H1 (cell line): ENCODE measurements around the gene FLVCR1. TPM values are rescaled to one million over a fixed set of nuclear protein-coding genes. Genes with fewer than 3 reads are reported as not detected.

Source experiments
- CTCF ChIA-PET: fragments of 300-600 bp; sonication (Branson Sonifier 250); formaldehyde crosslinking; loops from one replicate; lab custom pipeline; 2021; ENCODE audit not compliant: partially characterized antibody; lab: Charles Lee
- POLR2A ChIA-PET: fragments of 300-600 bp; sonication (Branson Sonifier 250); formaldehyde crosslinking; loops from one replicate; lab custom pipeline; 2021; ENCODE audit warnings: inconsistent platforms; ENCODE audit not compliant: partially characterized antibody; lab: Charles Lee
- DNase-seq, 2 experiments: peaks; one replicate each; pipeline versions ENCODE4 v3.0.0 to v3.0.0-alpha.2; 2010 to 2022; ENCODE audit warnings: low spot score in 2 of 2, low read depth in 1 of 2, mixed read lengths in 1 of 2
- FAIRE-seq: peaks from 2 replicates; lab custom pipeline; 2011; peaks lifted over from hg19 to GRCh38; lab: Jason Lieb, UNC
- H2AFZ ChIP-seq: 2 replicates; pipeline ENCODE4 v1.8.1; 2012; ENCODE audit warnings: low read length, inconsistent platforms
- H2AK5ac ChIP-seq: 2 replicates; pipeline ENCODE4 v1.6.1; 2013; ENCODE audit warnings: low read depth, low read length
- H2BK120ac ChIP-seq: replicated peaks from 2 replicates; pipeline ENCODE3; 2013; ENCODE audit warnings: low read depth, low read length, inconsistent platforms
- H2BK12ac ChIP-seq: 2 replicates; pipeline ENCODE4 v1.6.1; 2013; ENCODE audit warnings: low read depth, low read length
- H2BK15ac ChIP-seq: 2 replicates; pipeline ENCODE4 v1.6.1; 2013; ENCODE audit warnings: low read length
- H2BK20ac ChIP-seq: 2 replicates; pipeline ENCODE4 v1.6.1; 2013; ENCODE audit warnings: low read length
- H2BK5ac ChIP-seq: 2 replicates; pipeline ENCODE4 v1.6.1; 2013; ENCODE audit warnings: low read depth, low read length
- H3K14ac ChIP-seq: 2 replicates; pipeline ENCODE4 v1.6.1; 2013; ENCODE audit warnings: inconsistent platforms; ENCODE audit not compliant: insufficient read length
- H3K18ac ChIP-seq: 2 replicates; pipeline ENCODE4 v1.6.1; 2013; ENCODE audit warnings: low read length; ENCODE audit errors: extremely low read depth
- H3K23ac ChIP-seq: 2 replicates; pipeline ENCODE4 v1.6.1; 2013; ENCODE audit warnings: inconsistent platforms; ENCODE audit not compliant: insufficient read length
- H3K23me2 ChIP-seq: 2 replicates; pipeline ENCODE4 v1.6.1; 2013; ENCODE audit warnings: low read depth, low read length
- H3K27ac ChIP-seq: 2 replicates; pipeline ENCODE4 v1.6.1; 2011; ENCODE audit warnings: low read depth, low read length, inconsistent platforms
- H3K27me3 ChIP-seq, 4 experiments: replicated peaks in 1 of 4; 1 replicate in 1 of 4; 2 replicates in 3 of 4; pipeline versions ENCODE4 v1.6.1 to v1.8.1; 2011 to 2013; ENCODE audit warnings: low read length in 3 of 4, mild to moderate bottlenecking in 3 of 4, inconsistent platforms in 2 of 4, mixed read lengths in 2 of 4, moderate library complexity in 1 of 4; ENCODE audit not compliant: control insufficient read depth in 3 of 4, insufficient read depth in 3 of 4; ENCODE audit errors: extremely low read depth in 1 of 4
- H3K36me3 ChIP-seq, 4 experiments: 2 replicates each; pipeline versions ENCODE4 v1.6.1 to v1.8.1; 2011 to 2013; ENCODE audit warnings: mild to moderate bottlenecking in 4 of 4, low read length in 3 of 4, moderate library complexity in 2 of 4, control low read depth in 1 of 4, inconsistent platforms in 1 of 4; ENCODE audit not compliant: insufficient read depth in 4 of 4, control insufficient read depth in 2 of 4
- H3K4ac ChIP-seq: replicated peaks from 2 replicates; pipeline ENCODE3; 2013; ENCODE audit warnings: low read length, low read depth, mixed read lengths, inconsistent platforms; ENCODE audit not compliant: insufficient read length
- H3K4me1 ChIP-seq, 4 experiments: replicated peaks in 1 of 4; 1 replicate in 1 of 4; 2 replicates in 3 of 4; pipeline versions ENCODE4 v1.6.1 to v1.8.1; 2011 to 2013; ENCODE audit warnings: low read length in 3 of 4, inconsistent platforms in 2 of 4, mixed read lengths in 1 of 4; ENCODE audit not compliant: insufficient read depth in 4 of 4, control insufficient read depth in 3 of 4
- H3K4me2 ChIP-seq, 2 experiments: 2 replicates each; pipeline versions ENCODE4 v1.6.1 to v1.8.1; 2011 to 2013; ENCODE audit warnings: low read depth in 2 of 2, low read length in 2 of 2, control low read depth in 1 of 2, inconsistent platforms in 1 of 2, mild to moderate bottlenecking in 1 of 2; ENCODE audit not compliant: insufficient read depth in 1 of 2
- H3K4me3 ChIP-seq, 4 experiments: fragments of 200-600, 300-600 bp in 1 of 4; sonication (generic), shearing (Covaris generic), sonication (Bioruptor Twin) in 1 of 4; 2 replicates each; pipeline versions ENCODE4 v1.5.1 to v1.8.1; 2011 to 2016; ENCODE audit warnings: low read length in 4 of 4, low read depth in 3 of 4, control low read depth in 2 of 4, inconsistent platforms in 2 of 4, mild to moderate bottlenecking in 2 of 4, mixed read lengths in 1 of 4, moderate library complexity in 1 of 4; ENCODE audit not compliant: insufficient read depth in 2 of 4; ENCODE audit errors: extremely low read depth in 1 of 4
- H3K56ac ChIP-seq: replicated peaks from 2 replicates; pipeline ENCODE3; 2013; ENCODE audit warnings: low read depth, mild to moderate bottlenecking, mixed read lengths, low read length, inconsistent platforms; ENCODE audit not compliant: insufficient read length
- H3K79me1 ChIP-seq: 2 replicates; pipeline ENCODE4 v1.6.1; 2013; ENCODE audit warnings: low read depth, low read length, control low read depth
- H3K79me2 ChIP-seq, 2 experiments: 2 replicates each; pipeline versions ENCODE4 v1.6.1 to v1.8.1; 2012 to 2013; ENCODE audit warnings: low read length in 2 of 2, mild to moderate bottlenecking in 2 of 2, inconsistent platforms in 1 of 2; ENCODE audit not compliant: insufficient read depth in 2 of 2, control insufficient read depth in 1 of 2
- H3K9ac ChIP-seq, 4 experiments: replicated peaks in 1 of 4; 1 replicate in 1 of 4; 2 replicates in 3 of 4; pipeline versions ENCODE4 v1.6.1 to v1.8.1; 2011 to 2013; ENCODE audit warnings: low read depth in 3 of 4, low read length in 3 of 4, control low read depth in 2 of 4, mild to moderate bottlenecking in 2 of 4, moderate library complexity in 2 of 4, inconsistent platforms in 1 of 4; ENCODE audit errors: extremely low read depth in 1 of 4
- H3K9me3 ChIP-seq, 2 experiments: 2 replicates each; pipeline versions ENCODE4 v1.6.1 to v1.8.1; 2012 to 2013; ENCODE audit warnings: mild to moderate bottlenecking in 2 of 2, moderate library complexity in 2 of 2, control low read depth in 1 of 2, inconsistent platforms in 1 of 2, low read depth in 1 of 2, low read length in 1 of 2, mixed read lengths in 1 of 2; ENCODE audit not compliant: insufficient read depth in 2 of 2
- H4K20me1 ChIP-seq, 2 experiments: replicated peaks in 1 of 2; 2 replicates each; pipeline versions ENCODE3 to v1.8.1; 2011 to 2013; ENCODE audit warnings: inconsistent platforms in 2 of 2, low read length in 2 of 2, mild to moderate bottlenecking in 1 of 2; ENCODE audit not compliant: insufficient read depth in 2 of 2, control insufficient read depth in 1 of 2
- H4K5ac ChIP-seq: 2 replicates; pipeline ENCODE4 v1.6.1; 2013; ENCODE audit warnings: low read length, low read depth, mixed read lengths, inconsistent platforms; ENCODE audit not compliant: insufficient read length
- H4K8ac ChIP-seq: 2 replicates; pipeline ENCODE4 v1.8.0; 2013; ENCODE audit warnings: mild to moderate bottlenecking, moderate library complexity, low read length, inconsistent platforms; ENCODE audit not compliant: insufficient read depth; ENCODE audit errors: extremely low read depth
- H4K91ac ChIP-seq: replicated peaks from 2 replicates; pipeline ENCODE3; 2013; ENCODE audit warnings: low read length, mixed read lengths, inconsistent platforms; ENCODE audit not compliant: insufficient read length
- BRCA1 ChIP-seq: IDR thresholded peaks from 2 replicates; pipeline ENCODE4 v1.6.1; 2012; ENCODE audit warnings: low read depth, low read length, improper control_type of control experiment
- CREB1 ChIP-seq: IDR thresholded peaks from 2 replicates; pipeline ENCODE4 v1.6.1; 2012; ENCODE audit warnings: inconsistent platforms
- MAFK ChIP-seq: IDR thresholded peaks from 2 replicates; pipeline ENCODE4 v1.6.1; 2012; ENCODE audit warnings: low read depth, mild to moderate bottlenecking, improper control_type of control experiment, low read length
- WGBS, 2 experiments: shearing (Covaris generic) in 1 of 2; methylation state at CpG; one replicate each; pipeline versions ENCODE4 v1.1.6 to v1.1.7; 2013 to 2015; ENCODE audit warnings: low lambda C conversion rate in 2 of 2, mixed read lengths in 2 of 2, inconsistent platforms in 1 of 2, low coverage in 1 of 2, missing lambda C conversion rate in 1 of 2; ENCODE audit not compliant: insufficient replicate concordance in 2 of 2, insufficient coverage in 1 of 2, insufficient read length in 1 of 2; ENCODE audit errors: extremely low coverage in 1 of 2, missing lambda C conversion rate in 1 of 2; 5-methylcytosine and 5-hydroxymethylcytosine counted together
- polyA plus RNA-seq, 7 experiments: library from polyadenylated mRNA; depleted of rRNA in 3 of 7; stranded (reverse) in 5 of 7; unstranded in 2 of 7; fragments of >200 nt in 5 of 7; fragments of 200-250 nt in 2 of 7; gene quantifications; 1 replicate in 5 of 7; 2 replicates in 1 of 7; 4 replicates in 1 of 7; pipeline versions ENCODE4 v1.2.1 to v1.2.3, GENCODE V29; 2011 to 2013; ENCODE audit warnings: missing spikeins in 2 of 7, mixed read lengths in 2 of 7
- total RNA-seq: library from RNA; stranded (reverse); fragmentation: NEBNext Ultra II Directional; extraction: Animal tissue kit (Norgen Biotek cat#: 25700); gene quantifications from 2 replicates; pipeline ENCODE4 v1.2.1, GENCODE V29; 2021

FLVCR1 gene
- total and polyA plus RNA-seq, 2 of the 8 experiments (the other 6 are each of a cell fraction or from before 2014, with no cell fraction given): 31.8 to 75.7 TPM

GRCh38 chr1:212822956-212823355 lies 35.1 kb upstream of the FLVCR1 start:
- WGBS, 2 experiments: 95% methylated on average over 3 of the region's 3 CpGs; no CpG with 5 or more reads in 1 of the 2 experiments
- Histone ChIP-seq H3K79me1 (no peaks in the 10 kb centered on the region), H3K4me2 (no peak overlapping the region), H3K27ac (no peak overlapping the region), H4K8ac (no peak overlapping the region), H3K14ac (no peak overlapping the region), H4K5ac (no peak overlapping the region), H2BK20ac (no peak overlapping the region), H3K4me3 (no peak overlapping the region), H3K23ac (no peak overlapping the region), H3K23me2 (no peaks in the 10 kb centered on the region), H3K4ac (no peak overlapping the region), H3K4me1 (peaks cover 0 to 2% (median 0%) of the 10 kb centered on the region in 4 experiments; a peak in 1 of 7 replicates), H3K9me3 (no peaks in the 10 kb centered on the region), H4K91ac (no peak overlapping the region), H2BK12ac (no peak overlapping the region), H2BK120ac (no peak overlapping the region), H3K36me3 (no peaks in the 10 kb centered on the region; a peak in 1 of 8 replicates), H2AK5ac (no peak overlapping the region), H2AFZ (no peak overlapping the region), H3K56ac (no peak overlapping the region), H3K27me3 (no peaks in the 10 kb centered on the region), H4K20me1 (no peaks in the 10 kb centered on the region), H3K79me2 (no peaks in the 10 kb centered on the region), H2BK5ac (no peak overlapping the region), H2BK15ac (no peak overlapping the region), H3K9ac (no peak overlapping the region), H3K18ac (no peak overlapping the region)
- CTCF ChIA-PET: interaction anchor here (0.8 to 1.9 kb wide), 3 partner anchors 8 to 11 kb away, joined by 3 to 7 read pairs (median 3); no protein-coding TSS in a partner anchor
- TF ChIP-seq MAFK (no peak), BRCA1 (no peak), CREB1 (no peak)
- POLR2A ChIA-PET: interaction anchor here (1.0 to 1.3 kb wide), 2 partner anchors 8 to 11 kb away, joined by 3 to 4 read pairs; no protein-coding TSS in a partner anchor
- no peak for FAIRE-seq
- DNase-seq: no peak
